Dendritic cell treated with granulocyte-macrophage colony-stimulating factor and Interleukin-4, amounts not matched to agents 40 ng/mL and 50 ng/mL, for 4 days (primary cell): ENCODE measurements around the gene CNTNAP2.

ENCODE experiments used
- H3K27ac Mint-ChIP-seq: one replicate; pipeline ENCODE4 v1.8.0; 2022; ENCODE audit warnings: mild to moderate bottlenecking, mixed read lengths
- H3K27me3 Mint-ChIP-seq: one replicate; pipeline ENCODE4 v1.8.0; 2022; ENCODE audit warnings: mild to moderate bottlenecking, mixed read lengths
- H3K36me3 Mint-ChIP-seq: one replicate; pipeline ENCODE4 v1.8.0; 2022; ENCODE audit warnings: low read depth, mixed read lengths
- H3K4me1 Mint-ChIP-seq: one replicate; pipeline ENCODE4 v1.8.0; 2022; ENCODE audit warnings: low read depth, mixed read lengths
- H3K4me3 Mint-ChIP-seq: one replicate; pipeline ENCODE4 v1.8.0; 2022; ENCODE audit warnings: mild to moderate bottlenecking, moderate library complexity, mixed read lengths
- H3K9me3 Mint-ChIP-seq: one replicate; pipeline ENCODE4 v1.8.0; 2022; ENCODE audit warnings: mixed read lengths
- intact Hi-C: fragments of 100-400 bp; cut with micrococcal nuclease; formaldehyde crosslinking; loops from one replicate; pipeline ENCODE4 v1.15.0; 2022

Gene CNTNAP2

GRCh38 chr7:146116521-146117222 lies at the start of gene CNTNAP2:
Gene CNTNAP2 (plus strand): TSS chr7:146116801. CDS start chr7:146116877, 76 bp downstream.
- no peaks in the 10 kb centered on the region for H3K36me3 Mint-ChIP-seq
- H3K4me3 Mint-ChIP-seq, result peak within 1 kb of the TSS; percentile 79
- H3K9me3 Mint-ChIP-seq, result no peaks in the 10 kb centered on the region
- peaks cover 21% of the 10 kb centered on the region for H3K4me1 Mint-ChIP-seq
- peaks cover 27% of the 10 kb centered on the region for H3K27me3 Mint-ChIP-seq
- peak within 1 kb of the TSS; percentile 42 for H3K27ac Mint-ChIP-seq
- intact Hi-C loops, result no loop called here

GRCh38 chr7:146067880-146068279 lies 48.7 kb upstream of the CNTNAP2 start:
- no peak overlapping the region for H3K4me3 Mint-ChIP-seq
- no peaks in the 10 kb centered on the region for H3K27me3 Mint-ChIP-seq
- no peaks in the 10 kb centered on the region for H3K9me3 Mint-ChIP-seq
- H3K27ac Mint-ChIP-seq, result no peak overlapping the region
- H3K36me3 Mint-ChIP-seq, result no peaks in the 10 kb centered on the region
- intact Hi-C loops, result no loop called here
- no peaks in the 10 kb centered on the region for H3K4me1 Mint-ChIP-seq

GRCh38 chr7:146074195-146074765 lies 42.3 kb upstream of the CNTNAP2 start:
- Mint-ChIP-seq H3K27ac (no peak overlapping the region), H3K36me3 (no peaks in the 10 kb centered on the region)

DNA sequence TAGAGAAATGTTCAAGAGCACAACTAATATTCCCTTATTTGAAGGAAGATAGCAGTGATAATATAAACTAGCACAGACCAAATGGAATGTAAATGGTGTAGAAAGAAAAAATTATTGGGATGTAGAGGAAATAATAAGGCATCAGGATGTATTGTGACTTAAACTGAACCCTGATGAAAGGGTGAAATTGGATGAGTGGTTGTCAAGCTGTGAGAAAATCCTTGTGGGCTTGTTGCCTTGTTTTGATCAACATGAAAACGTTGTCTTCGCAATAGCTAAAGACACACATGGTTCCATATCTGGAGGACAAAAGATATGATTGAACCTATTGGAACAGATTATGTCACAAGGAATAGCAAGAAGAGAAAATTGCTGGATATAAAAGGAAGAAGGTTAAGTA lies 40.3 kb upstream of the CNTNAP2 start:
- intact Hi-C loops, result no loop called here
- Mint-ChIP-seq H3K27me3 (no peaks in the 10 kb centered on the region), H3K4me3 (no peak overlapping the region), H3K27ac (no peak overlapping the region), H3K36me3 (no peaks in the 10 kb centered on the region), H3K4me1 (no peaks in the 10 kb centered on the region), H3K9me3 (no peaks in the 10 kb centered on the region)

More at GRCh38 chr7:146074195-146074765, 42.3 kb upstream of the CNTNAP2 start:
- no peak overlapping the region for H3K4me3 Mint-ChIP-seq
- intact Hi-C loops, result no loop called here
- H3K4me1 Mint-ChIP-seq, result no peaks in the 10 kb centered on the region
- H3K9me3 Mint-ChIP-seq, result no peaks in the 10 kb centered on the region
- no peaks in the 10 kb centered on the region for H3K27me3 Mint-ChIP-seq

- H3K36me3 Mint-ChIP-seq, result no peaks in the 10 kb centered on the region
- H3K4me3 Mint-ChIP-seq, result no peak overlapping the region
- no peaks in the 10 kb centered on the region for H3K4me1 Mint-ChIP-seq
- H3K9me3 Mint-ChIP-seq, result no peaks in the 10 kb centered on the region
- no peaks in the 10 kb centered on the region for H3K27me3 Mint-ChIP-seq
- intact Hi-C loops, result no loop called here
- H3K27ac Mint-ChIP-seq, result no peak overlapping the region
These were observed 32.5 kb upstream of the CNTNAP2 start for GRCh38 chr7:146084086-146084485.

GRCh38 chr7:146090023-146090645 lies 26.5 kb upstream of the CNTNAP2 start:
- Mint-ChIP-seq H3K27ac (no peak overlapping the region), H3K4me3 (no peak overlapping the region), H3K36me3 (no peaks in the 10 kb centered on the region), H3K9me3 (no peaks in the 10 kb centered on the region), H3K27me3 (no peaks in the 10 kb centered on the region), H3K4me1 (no peaks in the 10 kb centered on the region)
- intact Hi-C loops, result loop anchor here (5.0 kb wide), 1 partner anchor 1053 kb away; no protein-coding TSS in a partner anchor

GRCh38 chr7:146094356-146094755 lies 22.2 kb upstream of the CNTNAP2 start:
- no peak overlapping the region for H3K27ac Mint-ChIP-seq
- intact Hi-C loops, result loop anchor here (5.0 kb wide), 1 partner anchor 1057 kb away; no protein-coding TSS in a partner anchor
- H3K36me3 Mint-ChIP-seq, result no peaks in the 10 kb centered on the region
- no peaks in the 10 kb centered on the region for H3K4me1 Mint-ChIP-seq
- no peak overlapping the region for H3K4me3 Mint-ChIP-seq
- no peaks in the 10 kb centered on the region for H3K9me3 Mint-ChIP-seq
- H3K27me3 Mint-ChIP-seq, result no peaks in the 10 kb centered on the region

DNA sequence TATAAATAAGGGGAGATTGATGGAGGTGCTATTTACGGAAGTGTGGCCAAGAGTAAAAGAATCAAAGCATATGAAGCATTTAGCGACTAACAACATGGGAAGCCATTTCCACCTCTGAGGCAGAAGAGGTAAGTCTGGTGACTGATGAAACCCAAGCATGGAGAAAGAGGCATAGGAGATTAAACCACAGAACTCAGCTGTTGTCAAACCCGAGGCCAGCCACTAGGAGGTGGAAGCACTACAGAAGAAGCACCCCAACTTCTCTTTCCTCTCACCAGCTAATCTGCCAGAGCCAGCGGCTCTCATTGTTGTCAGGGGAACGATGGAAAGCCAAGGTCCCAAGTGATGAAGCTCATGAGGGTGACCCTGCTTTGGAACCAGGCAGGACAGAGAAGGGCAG lies 19.6 kb upstream of the CNTNAP2 start:
- H3K4me3 Mint-ChIP-seq, result no peak overlapping the region
- intact Hi-C loops, result no loop called here

DNA sequence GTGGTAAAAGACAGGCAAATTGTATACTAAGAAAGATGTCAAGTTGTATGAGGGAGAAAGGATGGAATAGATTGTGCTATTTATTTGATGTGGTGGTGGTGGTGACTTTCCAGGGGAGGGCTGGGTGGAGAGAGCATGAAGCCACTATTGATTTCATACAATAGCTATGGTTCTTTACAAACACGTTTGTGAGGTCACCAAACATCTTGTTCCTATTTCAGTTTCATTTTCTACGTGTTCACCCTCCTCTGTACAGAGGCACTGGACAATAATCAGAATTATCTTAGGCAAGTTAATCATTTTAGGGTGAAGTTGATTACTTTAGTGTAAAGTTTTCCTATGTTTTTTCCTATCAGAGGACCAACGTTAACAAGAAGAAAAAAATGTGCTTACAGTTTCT lies 10.3 kb upstream of the CNTNAP2 start:
- intact Hi-C loops, result no loop called here
- no peak overlapping the region for H3K27ac Mint-ChIP-seq
- no peaks in the 10 kb centered on the region for H3K27me3 Mint-ChIP-seq
- no peaks in the 10 kb centered on the region for H3K36me3 Mint-ChIP-seq
- no peak overlapping the region for H3K4me3 Mint-ChIP-seq
- H3K4me1 Mint-ChIP-seq, result no peaks in the 10 kb centered on the region
- no peaks in the 10 kb centered on the region for H3K9me3 Mint-ChIP-seq

More for the DNA sequence above, 19.6 kb upstream of the CNTNAP2 start:
- no peaks in the 10 kb centered on the region for H3K36me3 Mint-ChIP-seq
- H3K9me3 Mint-ChIP-seq, result no peaks in the 10 kb centered on the region
- H3K27ac Mint-ChIP-seq, result no peak overlapping the region
- H3K4me1 Mint-ChIP-seq, result no peaks in the 10 kb centered on the region
- H3K27me3 Mint-ChIP-seq, result no peaks in the 10 kb centered on the region

DNA sequence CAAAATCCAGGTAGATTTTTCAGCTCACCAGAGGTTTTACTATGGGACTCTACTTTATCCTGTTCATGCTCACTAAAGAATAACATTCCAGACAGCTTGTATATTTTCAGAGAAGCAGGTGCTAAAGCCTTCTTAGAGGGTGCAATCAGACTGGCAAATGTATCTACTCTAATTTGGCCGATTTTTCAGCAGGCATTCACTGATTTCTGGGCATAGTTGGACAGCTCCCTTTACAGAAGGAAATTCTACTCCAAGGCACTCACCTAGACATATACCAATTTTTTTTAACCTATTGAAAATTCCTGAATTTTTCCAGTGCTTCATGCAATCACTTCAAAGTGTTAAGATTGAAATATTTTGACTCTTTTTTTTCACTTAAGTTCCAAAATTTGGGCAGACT lies 3.8 kb upstream of the CNTNAP2 start:
- Mint-ChIP-seq H3K9me3 (no peaks in the 10 kb centered on the region), H3K27me3 (peaks cover 26% of the 10 kb centered on the region), H3K4me1 (peaks cover 21% of the 10 kb centered on the region), H3K4me3 (no peak overlapping the region), H3K27ac (no peak overlapping the region), H3K36me3 (no peaks in the 10 kb centered on the region)
- intact Hi-C loops, result no loop called here

- intact Hi-C loops, result no loop called here
- Mint-ChIP-seq H3K9me3 (no peaks in the 10 kb centered on the region), H3K27me3 (peaks cover 27% of the 10 kb centered on the region), H3K4me1 (peaks cover 21% of the 10 kb centered on the region), H3K4me3 (peak overlapping the region; percentile 79), H3K27ac (no peak overlapping the region), H3K36me3 (no peaks in the 10 kb centered on the region)
These were observed 1.1 kb upstream of the CNTNAP2 start for GRCh38 chr7:146115548-146115850.

DNA sequence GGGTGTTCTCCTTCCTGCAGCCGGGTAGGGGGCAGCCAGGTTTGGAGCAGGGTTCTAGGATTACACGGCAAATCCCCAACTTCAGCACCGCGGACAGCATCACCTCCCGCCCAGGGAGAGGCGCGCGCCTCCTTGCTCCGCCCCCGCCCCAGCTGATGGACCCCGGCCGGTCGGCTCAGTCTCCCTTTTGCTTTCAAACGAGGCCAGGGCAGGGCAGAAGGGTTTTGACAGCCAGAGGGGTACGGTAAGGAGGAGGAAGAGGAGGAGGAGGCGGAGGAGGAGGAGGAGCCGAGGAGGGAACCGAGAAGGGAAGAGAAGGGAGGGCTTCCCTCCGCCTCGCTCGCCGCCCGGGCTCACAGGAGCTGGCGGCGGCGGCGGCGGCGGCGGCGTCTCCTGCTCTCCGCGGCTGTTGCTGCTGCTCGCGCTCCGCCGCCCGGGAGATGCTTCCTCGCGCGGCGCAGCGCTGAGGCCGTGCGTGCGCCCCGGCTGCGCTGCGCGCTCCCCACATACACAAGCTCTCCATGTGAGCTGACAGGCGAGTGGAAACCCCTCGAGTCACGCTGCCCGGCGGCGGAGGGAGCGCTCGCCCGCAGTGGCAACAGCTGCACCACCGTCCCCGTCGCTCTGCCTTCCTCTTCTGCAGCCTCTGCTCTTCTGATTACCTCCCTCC lies 615 bp upstream of the CNTNAP2 start:
- peaks cover 27% of the 10 kb centered on the region for H3K27me3 Mint-ChIP-seq

DNA sequence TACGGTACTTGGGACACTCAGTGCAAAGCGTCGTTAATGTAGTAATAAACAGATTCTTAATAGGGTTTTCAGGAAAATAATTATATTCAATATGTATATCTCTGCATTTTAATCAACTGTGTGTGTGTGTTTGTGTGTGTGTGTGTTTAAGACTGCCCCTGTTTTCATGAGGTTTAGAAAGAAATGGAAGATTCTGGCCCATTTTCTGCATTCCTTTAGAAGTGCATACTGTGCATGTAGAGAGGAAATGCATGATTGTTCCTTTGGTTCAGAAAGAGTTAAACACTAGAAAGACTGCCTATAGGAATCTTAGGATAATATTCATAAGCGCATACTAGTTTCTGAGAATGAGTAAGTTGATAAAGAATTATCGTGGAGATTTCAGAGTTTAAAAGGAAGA lies 975 bp downstream of the CNTNAP2 start:
- Mint-ChIP-seq H3K27ac (no peak overlapping the region), H3K36me3 (no peaks in the 10 kb centered on the region), H3K4me3 (no peak overlapping the region), H3K4me1 (peaks cover 21% of the 10 kb centered on the region), H3K9me3 (no peaks in the 10 kb centered on the region), H3K27me3 (peaks cover 27% of the 10 kb centered on the region)
- intact Hi-C loops, result no loop called here

More for the DNA sequence above, 615 bp upstream of the CNTNAP2 start:
- Mint-ChIP-seq H3K9me3 (no peaks in the 10 kb centered on the region), H3K4me1 (peaks cover 21% of the 10 kb centered on the region), H3K27ac (peak overlapping the region; percentile 42), H3K36me3 (no peaks in the 10 kb centered on the region), H3K4me3 (peak overlapping the region; percentile 79)
- intact Hi-C loops, result no loop called here

- H3K4me1 Mint-ChIP-seq, result peaks cover 21% of the 10 kb centered on the region
- peaks cover 27% of the 10 kb centered on the region for H3K27me3 Mint-ChIP-seq
- no peaks in the 10 kb centered on the region for H3K36me3 Mint-ChIP-seq
- intact Hi-C loops, result no loop called here
- no peak overlapping the region for H3K4me3 Mint-ChIP-seq
- no peaks in the 10 kb centered on the region for H3K9me3 Mint-ChIP-seq
- H3K27ac Mint-ChIP-seq, result no peak overlapping the region
These were observed 2.4 kb downstream of the CNTNAP2 start for GRCh38 chr7:146119002-146119401.
